K562 (cell line): Measurements from ENCODE around the gene USH1G. TPM values are rescaled to one million over a fixed set of nuclear protein-coding genes. Genes with fewer than 3 reads are reported as not detected.

ENCODE experiments used
- ATAC-seq: fragments of 200-7000 bp; cut with Tn5 transposase; 3 replicates; pipeline ENCODE4 v1.9.1; 2020; ENCODE audit warnings: moderate library complexity
- BruUV-seq: library from RNA; stranded (reverse); fragments of 400-500 nt; replicated peaks from 2 replicates; lab custom pipeline; 2021; lab: Mats Ljungman, UMichigan
- CTCF ChIA-PET: fragments of 300-600 bp; formaldehyde crosslinking; extraction: SDS; loops from one replicate; lab custom pipeline; 2021; ENCODE audit warnings: low intra/inter-chr PET ratio; lab: Yijun Ruan, JAX
- POLR2A ChIA-PET: fragments of 300-600, 350-650 bp; sonication (Branson Sonifier 250); formaldehyde crosslinking; extraction: SDS; loops from one replicate; lab custom pipeline; 2021; ENCODE audit warnings: antibody characterized with exemption, inconsistent platforms; lab: Yijun Ruan, JAX
- DNase-seq, 4 experiments: peaks; one replicate each; pipeline versions ENCODE4 v3.0.0 to v3.0.0-alpha.2; 2011 to 2018; ENCODE audit warnings: low spot score in 3 of 4, mixed read lengths in 3 of 4; ENCODE audit errors: extremely low read depth in 1 of 4
- FAIRE-seq: peaks from 2 replicates; lab custom pipeline; 2011; peaks lifted over from hg19 to GRCh38; lab: Jason Lieb, UNC
- H2AFZ ChIP-seq: 2 replicates; pipeline ENCODE4 v1.6.0; 2011; ENCODE audit warnings: low read depth, low read length, control low read depth, inconsistent platforms
- H3K27ac ChIP-seq: fragments of 200-600 bp; 3 replicates; pipeline ENCODE4 v1.8.0; 2011; ENCODE audit warnings: low read depth, mild to moderate bottlenecking, control low read depth, inconsistent platforms, low read length, moderate library complexity, mixed read lengths; ENCODE audit errors: extremely low read depth
- H3K27me3 ChIP-seq, 2 experiments: fragments of 300-600 bp in 1 of 2; 2 replicates in 1 of 2; 3 replicates in 1 of 2; pipeline versions ENCODE4 v1.6.0 to v1.8.0; 2011; ENCODE audit warnings: inconsistent platforms in 2 of 2, low read length in 2 of 2, mild to moderate bottlenecking in 1 of 2, mixed read lengths in 1 of 2, moderate library complexity in 1 of 2; ENCODE audit not compliant: control insufficient read depth in 2 of 2, insufficient read depth in 2 of 2
- H3K36me3 ChIP-seq: fragments of 300-600 bp; 3 replicates; pipeline ENCODE4 v1.8.0; 2011; ENCODE audit warnings: mild to moderate bottlenecking, low read length, inconsistent platforms; ENCODE audit not compliant: control insufficient read depth, insufficient read depth
- H3K4me1 ChIP-seq, 2 experiments: fragments of 200-600 bp in 1 of 2; replicated peaks in 1 of 2; 2 replicates in 1 of 2; 3 replicates in 1 of 2; pipeline versions ENCODE4 v1.5.1 to v1.8.0; 2011; ENCODE audit warnings: inconsistent platforms in 2 of 2, low read length in 2 of 2, mild to moderate bottlenecking in 1 of 2, mixed read lengths in 1 of 2, moderate library complexity in 1 of 2; ENCODE audit not compliant: control insufficient read depth in 2 of 2, insufficient read depth in 2 of 2
- H3K4me2 ChIP-seq: 2 replicates; pipeline ENCODE4 v1.6.1; 2011; ENCODE audit warnings: low read length, control low read depth, inconsistent platforms, mixed read lengths; ENCODE audit not compliant: insufficient read depth
- H3K4me3 ChIP-seq: fragments of 200-600 bp; sonication (generic), shearing (Covaris generic); 2 replicates; pipeline ENCODE4 v1.5.1; 2016; ENCODE audit warnings: control low read depth, inconsistent platforms
- H3K79me2 ChIP-seq: fragments of 200-600 bp; 3 replicates; pipeline ENCODE4 v1.8.0; 2011; ENCODE audit warnings: low read length, inconsistent platforms; ENCODE audit not compliant: control insufficient read depth, insufficient read depth
- H3K9ac ChIP-seq, 2 experiments: 2 replicates each; pipeline versions ENCODE4 v1.6.0 to v1.6.1; 2011; ENCODE audit warnings: low read depth in 2 of 2, low read length in 2 of 2, control low read depth in 1 of 2, inconsistent platforms in 1 of 2, mild to moderate bottlenecking in 1 of 2, mixed read lengths in 1 of 2; ENCODE audit not compliant: insufficient read depth in 1 of 2
- H3K9me1 ChIP-seq: one replicate; pipeline ENCODE4 v1.6.0; 2011; ENCODE audit warnings: inconsistent platforms, mild to moderate bottlenecking, low read length, moderate library complexity; ENCODE audit not compliant: control insufficient read depth, insufficient read depth
- H3K9me3 ChIP-seq: replicated peaks from 2 replicates; pipeline ENCODE4 v1.5.1; 2011; ENCODE audit warnings: low read depth, low read length, inconsistent platforms; ENCODE audit not compliant: control insufficient read depth, insufficient read depth
- H4K20me1 ChIP-seq: replicated peaks from 2 replicates; pipeline ENCODE4 v1.6.1; 2011; ENCODE audit warnings: low read length, inconsistent platforms, mixed read lengths; ENCODE audit not compliant: control insufficient read depth, insufficient read depth
- GABPA ChIP-seq: fragments of 200-800 bp; sonication (Bioruptor generic); conservative IDR thresholded peaks from 2 replicates; pipeline ENCODE4 v1.6.1; 2016; ENCODE audit warnings: low read depth, missing genetic modification characterization, missing compliant biosample characterization
- NR2C1 ChIP-seq, 2 experiments: fragments of 450-650 bp; IDR thresholded peaks; 2 replicates each; pipeline ENCODE4 v1.6.1; 2017; ENCODE audit warnings: mild to moderate bottlenecking in 2 of 2, antibody characterized with exemption in 1 of 2, inconsistent platforms in 1 of 2, missing compliant biosample characterization in 1 of 2, missing genetic modification characterization in 1 of 2
- NR2C2 ChIP-seq, 2 experiments: fragments of 200-800 bp in 1 of 2; sonication (Bioruptor generic) in 1 of 2; sonication (generic) in 1 of 2; formaldehyde crosslinking in 1 of 2; IDR thresholded peaks; 2 replicates each; pipeline versions ENCODE4 v1.6.1 to v1.8.0; 2016 to 2022; ENCODE audit warnings: mild to moderate bottlenecking in 1 of 2, missing compliant biosample characterization in 1 of 2, missing genetic modification characterization in 1 of 2, missing genetic modification reagents in 1 of 2
- SRSF3 ChIP-seq: fragments of 200-400 bp; formaldehyde crosslinking; IDR thresholded peaks from 2 replicates; pipeline ENCODE4 v1.6.1; 2016; ENCODE audit warnings: mild to moderate bottlenecking, low read length, moderate library complexity; ENCODE audit not compliant: insufficient read depth
- ZNF699 ChIP-seq: fragments of 250-450 bp; sonication (Bioruptor Pico); IDR thresholded peaks from 2 replicates; pipeline ENCODE4 v1.8.0; 2021; ENCODE audit warnings: mild to moderate bottlenecking, moderate library complexity; ENCODE audit not compliant: insufficient replicate concordance
- WGBS: fragments of 100-300 bp; shearing (Covaris generic); methylation state at CpG from one replicate; pipeline ENCODE4 v1.1.6; 2016; ENCODE audit warnings: low coverage, mixed read lengths; ENCODE audit not compliant: insufficient coverage; ENCODE audit errors: missing lambda C conversion rate; 5-methylcytosine and 5-hydroxymethylcytosine counted together
- in situ Hi-C: fragments of 300-500 bp; cut with MboI; formaldehyde crosslinking; loops from 4 replicates; pipeline ENCODE4 v1.15.0; 2018; ENCODE audit warnings: inconsistent platforms, mixed read lengths
- intact Hi-C: fragments of 100-400 bp; cut with micrococcal nuclease; formaldehyde crosslinking; loops from 2 replicates; pipeline ENCODE4 v1.14.2; 2022
- polyA plus RNA-seq, 8 experiments: library from polyadenylated mRNA; depleted of rRNA in 4 of 8; stranded (reverse) in 5 of 8; unstranded in 3 of 8; fragments of >200 nt; fragmentation: Nextera tagmentation in 2 of 8; fragmentation: Illumina TruSeq in 1 of 8; extraction: Ambion mirVana in 2 of 8; extraction: Trizol in 1 of 8; gene quantifications; 2 replicates each; pipeline versions ENCODE4 v1.2.1 to v1.2.3, GENCODE V29; 2011 to 2014; ENCODE audit warnings: inconsistent platforms in 1 of 8, missing spikeins in 1 of 8
- total RNA-seq, 7 experiments: library from RNA; depleted of rRNA in 6 of 7; stranded (reverse); fragments of >200 nt in 6 of 7; fragmentation: Illumina TruSeq in 2 of 7; extraction: Trizol in 2 of 7; gene quantifications; 2 replicates each; pipeline versions ENCODE4 v1.2.1 to v1.2.3, GENCODE V29; 2011 to 2021; ENCODE audit warnings: low replicate concordance in 1 of 7
- TF ChIP-seq, protein P1 (sequence below): sonication (generic); IDR thresholded peaks from 2 replicates; pipeline ENCODE4 v1.6.1; 2016

Gene USH1G
- total and polyA plus RNA-seq, 9 of the 15 experiments (the other 6 are each of a cell fraction or from before 2014, with no cell fraction given) = 0.22 to 1.00 (median 0.64) TPM; not detected in 2

DNA sequence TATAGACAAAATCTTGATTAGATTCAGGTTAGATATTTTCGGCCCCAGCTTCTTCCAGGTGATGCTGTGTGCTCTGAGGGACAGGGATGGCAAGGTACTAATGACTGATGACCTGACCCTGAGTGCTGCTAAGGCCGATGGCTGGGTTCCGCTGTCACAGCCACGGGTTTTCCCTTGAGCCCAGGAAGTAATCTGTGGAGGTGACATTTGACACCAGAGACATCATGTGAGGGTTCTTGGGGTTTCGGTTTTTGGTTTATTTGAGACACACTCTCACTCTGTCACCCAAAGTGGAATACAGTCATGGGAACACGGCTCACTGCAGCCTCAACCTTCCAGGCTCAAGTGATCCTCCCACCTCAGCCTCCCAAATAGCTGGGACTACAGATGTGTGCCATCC lies 22.5 kb upstream of the USH1G start:
- ChIA-PET POLR2A (interaction anchor here (0.7 kb wide), 1 partner anchor 18 kb away, joined by 3 read pairs; no protein-coding TSS in a partner anchor), CTCF (no interaction called here)
- Histone ChIP-seq H3K27me3 (peaks cover 37 to 80% of the 10 kb centered on the region in 2 experiments), H2AFZ (no peak overlapping the region), H3K4me1 (peaks cover 0 to 19% of the 10 kb centered on the region in 2 experiments; a peak in 2 of 5 replicates), H3K27ac (no peak overlapping the region), H3K9ac (no peak overlapping the region), H3K4me3 (no peak overlapping the region), H3K79me2 (no peaks in the 10 kb centered on the region), H3K9me3 (no peaks in the 10 kb centered on the region), H3K4me2 (no peak overlapping the region), H3K36me3 (no peaks in the 10 kb centered on the region), H4K20me1 (no peaks in the 10 kb centered on the region), H3K9me1 (no peaks in the 10 kb centered on the region)
- FAIRE-seq (no peak), DNase-seq (no peak), ATAC-seq (no peak)
- intact Hi-C loops (no loop called here), in situ Hi-C loops (no loop called here)
- under 1% methylated on average over 6 of the region's 6 CpGs for WGBS
- TF ChIP-seq NR2C2 (CRISPR knock-in tag; IDR thresholded peaks at IDR 0.05) (no peak), NR2C2 (tag; IDR thresholded peaks at IDR 0.05) (peak; percentile 87), SRSF3 (no peak), NR2C1 (IDR thresholded peaks at IDR 0.05) (no peak), NR2C1 (tag; IDR thresholded peaks at IDR 0.05) (peak; percentile 75), ZNF699 (no peak), GABPA (tag) (peak; percentile 46)
- TF ChIP-seq, protein P1, sequence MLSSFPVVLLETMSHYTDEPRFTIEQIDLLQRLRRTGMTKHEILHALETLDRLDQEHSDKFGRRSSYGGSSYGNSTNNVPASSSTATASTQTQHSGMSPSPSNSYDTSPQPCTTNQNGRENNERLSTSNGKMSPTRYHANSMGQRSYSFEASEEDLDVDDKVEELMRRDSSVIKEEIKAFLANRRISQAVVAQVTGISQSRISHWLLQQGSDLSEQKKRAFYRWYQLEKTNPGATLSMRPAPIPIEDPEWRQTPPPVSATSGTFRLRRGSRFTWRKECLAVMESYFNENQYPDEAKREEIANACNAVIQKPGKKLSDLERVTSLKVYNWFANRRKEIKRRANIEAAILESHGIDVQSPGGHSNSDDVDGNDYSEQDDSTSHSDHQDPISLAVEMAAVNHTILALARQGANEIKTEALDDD = no peak
- no TSS peak for BruUV-seq
